ENCODE measurements around the gene LUZP1.

DNA sequence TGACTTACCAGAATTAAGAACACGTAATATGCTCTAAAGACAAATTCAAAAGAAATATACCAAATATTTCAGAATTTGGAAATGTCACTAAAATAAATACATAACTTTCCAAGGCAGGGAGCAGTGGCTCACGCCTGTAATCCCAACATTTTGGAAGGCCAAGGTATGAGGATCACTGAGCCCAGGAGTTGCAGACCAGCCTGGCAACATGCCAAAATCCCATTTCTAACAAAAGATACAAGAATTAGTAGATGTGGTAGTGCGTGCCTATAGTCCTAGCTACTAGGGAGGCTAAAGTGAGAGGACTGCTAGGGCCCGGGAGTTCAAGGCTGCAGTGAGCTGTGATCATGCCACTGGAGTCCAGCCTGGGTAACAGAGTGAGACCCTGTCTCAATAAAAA is 11.7 kb downstream of the LUZP1 start:
- TF ChIP-seq, protein P1, sequence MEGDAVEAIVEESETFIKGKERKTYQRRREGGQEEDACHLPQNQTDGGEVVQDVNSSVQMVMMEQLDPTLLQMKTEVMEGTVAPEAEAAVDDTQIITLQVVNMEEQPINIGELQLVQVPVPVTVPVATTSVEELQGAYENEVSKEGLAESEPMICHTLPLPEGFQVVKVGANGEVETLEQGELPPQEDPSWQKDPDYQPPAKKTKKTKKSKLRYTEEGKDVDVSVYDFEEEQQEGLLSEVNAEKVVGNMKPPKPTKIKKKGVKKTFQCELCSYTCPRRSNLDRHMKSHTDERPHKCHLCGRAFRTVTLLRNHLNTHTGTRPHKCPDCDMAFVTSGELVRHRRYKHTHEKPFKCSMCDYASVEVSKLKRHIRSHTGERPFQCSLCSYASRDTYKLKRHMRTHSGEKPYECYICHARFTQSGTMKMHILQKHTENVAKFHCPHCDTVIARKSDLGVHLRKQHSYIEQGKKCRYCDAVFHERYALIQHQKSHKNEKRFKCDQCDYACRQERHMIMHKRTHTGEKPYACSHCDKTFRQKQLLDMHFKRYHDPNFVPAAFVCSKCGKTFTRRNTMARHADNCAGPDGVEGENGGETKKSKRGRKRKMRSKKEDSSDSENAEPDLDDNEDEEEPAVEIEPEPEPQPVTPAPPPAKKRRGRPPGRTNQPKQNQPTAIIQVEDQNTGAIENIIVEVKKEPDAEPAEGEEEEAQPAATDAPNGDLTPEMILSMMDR (tag by site-specific recombination; IDR thresholded peaks at IDR 0.05): no peak
- no peak for TF ChIP-seq YY2 (tag by site-specific recombination; IDR thresholded peaks at IDR 0.05)
